Neural progenitor cell (in vitro differentiated cells): ENCODE measurements around the gene AARS2.

ENCODE experiments used
- EZH2 ChIP-seq: fragments of 200-600 bp; sonication (generic); IDR thresholded peaks from 2 replicates; pipeline ENCODE4 v1.6.1; 2017; ENCODE audit warnings: antibody characterized with exemption, mild to moderate bottlenecking, moderate library complexity
- TF ChIP-seq, protein P1 (sequence below): fragments of 200-600 bp; sonication (generic); IDR thresholded peaks from 2 replicates; pipeline ENCODE4 v1.5.1; 2017; ENCODE audit warnings: antibody characterized with exemption, mild to moderate bottlenecking

DNA sequence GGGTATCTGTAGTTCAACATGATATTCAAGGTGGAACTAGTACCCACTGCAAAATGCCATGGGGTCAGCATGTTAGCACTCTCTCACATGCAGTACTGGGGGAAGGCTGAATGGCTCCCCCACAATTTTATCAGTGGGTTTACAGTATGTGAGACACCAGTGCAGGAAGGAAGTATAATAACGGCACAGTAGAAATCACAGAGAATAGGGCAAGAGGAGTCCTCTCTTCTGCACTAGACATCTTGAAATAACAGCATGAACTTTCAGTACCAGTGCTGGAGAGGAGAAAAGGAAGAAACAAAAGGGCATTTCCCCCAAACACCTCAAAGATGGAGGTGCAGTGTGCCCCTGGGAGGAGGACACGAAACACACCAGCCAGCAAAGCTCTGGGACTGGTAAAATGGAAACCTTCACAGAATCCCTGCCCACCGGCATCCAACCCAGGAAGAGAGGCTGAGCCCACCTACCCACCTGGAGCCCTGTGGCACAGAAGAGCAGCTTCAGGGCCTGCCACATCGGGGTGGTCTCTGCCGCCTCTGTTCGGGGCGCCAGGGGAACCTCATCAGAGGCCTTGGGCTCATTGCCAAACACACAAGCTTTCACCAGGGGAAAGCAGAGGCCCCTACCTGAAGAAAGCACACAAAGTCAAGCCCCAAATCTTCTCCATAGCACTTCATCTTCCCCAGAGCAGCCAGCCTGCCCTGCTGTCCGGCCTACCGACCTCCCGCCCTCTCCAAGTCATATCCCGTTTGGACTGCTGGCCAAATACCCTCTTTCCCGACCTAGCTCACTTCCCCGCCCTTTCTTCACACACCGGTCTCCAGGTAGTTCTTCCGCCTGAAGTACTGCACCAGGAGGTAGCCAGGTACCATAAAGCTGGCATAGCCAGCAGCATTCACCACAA is 57.0 kb downstream of the AARS2 start:
- TF ChIP-seq, protein P1, sequence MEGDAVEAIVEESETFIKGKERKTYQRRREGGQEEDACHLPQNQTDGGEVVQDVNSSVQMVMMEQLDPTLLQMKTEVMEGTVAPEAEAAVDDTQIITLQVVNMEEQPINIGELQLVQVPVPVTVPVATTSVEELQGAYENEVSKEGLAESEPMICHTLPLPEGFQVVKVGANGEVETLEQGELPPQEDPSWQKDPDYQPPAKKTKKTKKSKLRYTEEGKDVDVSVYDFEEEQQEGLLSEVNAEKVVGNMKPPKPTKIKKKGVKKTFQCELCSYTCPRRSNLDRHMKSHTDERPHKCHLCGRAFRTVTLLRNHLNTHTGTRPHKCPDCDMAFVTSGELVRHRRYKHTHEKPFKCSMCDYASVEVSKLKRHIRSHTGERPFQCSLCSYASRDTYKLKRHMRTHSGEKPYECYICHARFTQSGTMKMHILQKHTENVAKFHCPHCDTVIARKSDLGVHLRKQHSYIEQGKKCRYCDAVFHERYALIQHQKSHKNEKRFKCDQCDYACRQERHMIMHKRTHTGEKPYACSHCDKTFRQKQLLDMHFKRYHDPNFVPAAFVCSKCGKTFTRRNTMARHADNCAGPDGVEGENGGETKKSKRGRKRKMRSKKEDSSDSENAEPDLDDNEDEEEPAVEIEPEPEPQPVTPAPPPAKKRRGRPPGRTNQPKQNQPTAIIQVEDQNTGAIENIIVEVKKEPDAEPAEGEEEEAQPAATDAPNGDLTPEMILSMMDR, result no peak
- no peak for TF ChIP-seq EZH2
